HEK293 (cell line): ENCODE data around the gene OR2A14.

Source experiments
- CTCF ChIA-PET: fragments of 350-600 bp; formaldehyde crosslinking; extraction: SDS; loops from one replicate; lab custom pipeline; 2021; ENCODE audit warnings: antibody characterized with exemption; lab: Yijun Ruan, JAX
- POLR2A ChIA-PET: fragments of 300-600 bp; formaldehyde crosslinking; extraction: SDS; loops from one replicate; lab custom pipeline; 2020; ENCODE audit warnings: antibody characterized with exemption, inconsistent platforms; lab: Yijun Ruan, JAX
- H3K27ac ChIP-seq: fragments of 200-500 bp; sonication (Bioruptor generic); 2 replicates; pipeline ENCODE4 v1.5.1; 2014; ENCODE audit warnings: low read depth, low read length, control low read depth, inconsistent platforms; ENCODE audit errors: extremely low read depth
- H3K36me3 ChIP-seq, 2 experiments: fragments of 200-500 bp in 1 of 2; sonication (Bioruptor generic) in 1 of 2; 1 replicate in 1 of 2; 2 replicates in 1 of 2; pipeline ENCODE4 v1.5.1; 2014 to 2017; ENCODE audit warnings: inconsistent platforms in 2 of 2, low read length in 2 of 2; ENCODE audit not compliant: control insufficient read depth in 2 of 2, insufficient read depth in 1 of 2
- H3K4me1 ChIP-seq: fragments of 200-500 bp; sonication (Bioruptor generic); 2 replicates; pipeline ENCODE4 v1.5.1; 2014; ENCODE audit warnings: mild to moderate bottlenecking, low read length, inconsistent platforms; ENCODE audit not compliant: control insufficient read depth, insufficient read depth
- H3K4me3 ChIP-seq: 2 replicates; pipeline ENCODE4 v1.5.1; 2011; ENCODE audit warnings: low read depth, mild to moderate bottlenecking, control low read depth, low read length, moderate library complexity
- H3K9me3 ChIP-seq: fragments of 200-500 bp; sonication (Bioruptor generic); 2 replicates; pipeline ENCODE4 v1.5.1; 2014; ENCODE audit warnings: low read depth, low read length, inconsistent platforms; ENCODE audit not compliant: control insufficient read depth, insufficient read depth
- BCL11B ChIP-seq: fragments of 450-650 bp; formaldehyde crosslinking; IDR thresholded peaks from 2 replicates; pipeline ENCODE4 v1.5.1; 2016; ENCODE audit warnings: low read depth, missing biosample characterization, missing genetic modification characterization
- GLIS2 ChIP-seq: fragments of 450-650 bp; formaldehyde crosslinking; IDR thresholded peaks from 2 replicates; pipeline ENCODE4 v1.5.1; 2016; ENCODE audit warnings: missing biosample characterization, missing genetic modification characterization
- OVOL3 ChIP-seq: fragments of 450-650 bp; formaldehyde crosslinking; IDR thresholded peaks from 2 replicates; pipeline ENCODE4 v1.5.1; 2016; ENCODE audit warnings: missing biosample characterization, missing genetic modification characterization
- PRDM1 ChIP-seq: fragments of 450-650 bp; formaldehyde crosslinking; IDR thresholded peaks from 2 replicates; pipeline ENCODE4; 2016; ENCODE audit warnings: missing biosample characterization, missing genetic modification characterization
- SCRT1 ChIP-seq: fragments of 450-650 bp; formaldehyde crosslinking; IDR thresholded peaks from 2 replicates; pipeline ENCODE4 v1.5.1; 2016; ENCODE audit warnings: missing biosample characterization, missing genetic modification characterization, borderline replicate concordance
- ZNF223 ChIP-seq: fragments of 450-650 bp; formaldehyde crosslinking; IDR thresholded peaks from 2 replicates; pipeline ENCODE4 v1.5.1; 2016; ENCODE audit warnings: missing biosample characterization, missing genetic modification characterization
- ZNF366 ChIP-seq: fragments of 450-650 bp; formaldehyde crosslinking; conservative IDR thresholded peaks from 2 replicates; pipeline ENCODE4 v1.5.1; 2016; ENCODE audit warnings: missing biosample characterization, missing genetic modification characterization
- ZNF513 ChIP-seq: fragments of 450-650 bp; IDR thresholded peaks from 2 replicates; pipeline ENCODE4 v1.5.1; 2018; ENCODE audit warnings: missing biosample characterization, missing genetic modification characterization
- ZNF549 ChIP-seq: fragments of 450-650 bp; IDR thresholded peaks from 2 replicates; pipeline ENCODE4 v1.5.1; 2018; ENCODE audit warnings: missing biosample characterization, missing genetic modification characterization, mild to moderate bottlenecking, inconsistent platforms, moderate library complexity
- ZNF629 ChIP-seq: fragments of 450-650 bp; formaldehyde crosslinking; IDR thresholded peaks from 2 replicates; pipeline ENCODE4 v1.5.1; 2017; ENCODE audit warnings: missing biosample characterization, missing genetic modification characterization
- ZNF660 ChIP-seq: fragments of 450-650 bp; IDR thresholded peaks from 2 replicates; pipeline ENCODE4 v1.5.1; 2018; ENCODE audit warnings: missing biosample characterization, mild to moderate bottlenecking, missing genetic modification characterization
- ZNF707 ChIP-seq: fragments of 450-650 bp; formaldehyde crosslinking; IDR thresholded peaks from 2 replicates; pipeline ENCODE4 v1.5.1; 2016; ENCODE audit warnings: missing biosample characterization, missing genetic modification characterization
- ZNF843 ChIP-seq: fragments of 450-650 bp; formaldehyde crosslinking; IDR thresholded peaks from 2 replicates; pipeline ENCODE4 v1.5.1; 2016; ENCODE audit warnings: missing biosample characterization, missing genetic modification characterization
- ZSCAN30 ChIP-seq: fragments of 450-650 bp; IDR thresholded peaks from 2 replicates; pipeline ENCODE4 v1.5.1; 2018; ENCODE audit warnings: missing biosample characterization, mild to moderate bottlenecking, missing genetic modification characterization, moderate library complexity
- ZSCAN5A ChIP-seq: fragments of 450-650 bp; formaldehyde crosslinking; IDR thresholded peaks from 2 replicates; pipeline ENCODE4 v1.5.1; 2016; ENCODE audit warnings: missing biosample characterization, missing genetic modification characterization
- TF ChIP-seq, protein P1 (sequence below): fragments of 450-650 bp; formaldehyde crosslinking; IDR thresholded peaks from 2 replicates; pipeline ENCODE4 v1.5.1; 2016; ENCODE audit warnings: missing biosample characterization, missing genetic modification characterization
- TF ChIP-seq, protein P2 (sequence below): fragments of 450-650 bp; formaldehyde crosslinking; IDR thresholded peaks from 2 replicates; pipeline ENCODE4 v1.5.1; 2016; ENCODE audit warnings: missing biosample characterization, missing genetic modification characterization

OR2A14 gene

GRCh38 chr7:144098776-144099175, 24.2 kb upstream of the OR2A14 start:
- CTCF ChIA-PET: no interaction called here
- H3K4me3 ChIP-seq: no peak overlapping the region
- no peaks in the 10 kb centered on the region for H3K4me1 ChIP-seq
- POLR2A ChIA-PET: no interaction called here
- no peak overlapping the region for H3K27ac ChIP-seq
- TF ChIP-seq, protein P1, sequence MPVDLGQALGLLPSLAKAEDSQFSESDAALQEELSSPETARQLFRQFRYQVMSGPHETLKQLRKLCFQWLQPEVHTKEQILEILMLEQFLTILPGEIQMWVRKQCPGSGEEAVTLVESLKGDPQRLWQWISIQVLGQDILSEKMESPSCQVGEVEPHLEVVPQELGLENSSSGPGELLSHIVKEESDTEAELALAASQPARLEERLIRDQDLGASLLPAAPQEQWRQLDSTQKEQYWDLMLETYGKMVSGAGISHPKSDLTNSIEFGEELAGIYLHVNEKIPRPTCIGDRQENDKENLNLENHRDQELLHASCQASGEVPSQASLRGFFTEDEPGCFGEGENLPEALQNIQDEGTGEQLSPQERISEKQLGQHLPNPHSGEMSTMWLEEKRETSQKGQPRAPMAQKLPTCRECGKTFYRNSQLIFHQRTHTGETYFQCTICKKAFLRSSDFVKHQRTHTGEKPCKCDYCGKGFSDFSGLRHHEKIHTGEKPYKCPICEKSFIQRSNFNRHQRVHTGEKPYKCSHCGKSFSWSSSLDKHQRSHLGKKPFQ (tag by site-specific recombination): no peak
- TF ChIP-seq PRDM1: peak; percentile 96
- TF ChIP-seq ZNF366: peak; percentile 66
- TF ChIP-seq, all 188 proteins: peak for 2
- Histone ChIP-seq H3K9me3 (no peaks in the 10 kb centered on the region), H3K36me3 (no peaks in the 10 kb centered on the region)

DNA sequence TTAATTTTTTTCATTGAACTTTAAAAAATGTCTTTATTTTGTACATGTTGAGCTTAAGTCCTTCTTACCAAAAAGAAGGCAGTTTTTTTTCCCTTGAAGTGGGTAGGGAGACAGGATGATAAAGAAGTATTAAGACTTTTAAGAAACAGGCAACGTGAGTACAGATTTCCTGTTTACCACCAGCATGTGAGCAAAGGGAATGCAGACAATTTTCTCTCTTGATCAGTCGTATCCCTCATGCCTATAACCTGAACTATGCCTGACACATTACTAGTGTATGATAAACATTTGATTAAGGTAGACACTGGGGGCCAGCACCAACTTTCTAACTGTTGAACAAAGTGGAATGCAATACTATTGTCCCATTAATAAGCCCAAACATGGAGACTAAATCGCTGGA, 22.4 kb upstream of the OR2A14 start:
- ChIA-PET POLR2A (no interaction called here), CTCF (interaction anchor here (0.7 kb wide), 2 partner anchors 16 to 40 kb away, joined by 3 read pairs; no protein-coding TSS in a partner anchor)
- no peaks in the 10 kb centered on the region for H3K9me3 ChIP-seq
- TF ChIP-seq ZNF513: no peak
- TF ChIP-seq ZNF843 (tag by site-specific recombination): no peak
- TF ChIP-seq ZNF707: no peak
- no peak for TF ChIP-seq ZNF660 (tag by site-specific recombination)
- TF ChIP-seq ZNF223 (tag by site-specific recombination): no peak
- no peak for TF ChIP-seq SCRT1 (tag by site-specific recombination)
- no peak for TF ChIP-seq ZSCAN5A
- TF ChIP-seq OVOL3 (tag by site-specific recombination): no peak
- no peak for TF ChIP-seq ZSCAN30 (tag by site-specific recombination)
- no peak for TF ChIP-seq ZNF629
- TF ChIP-seq, protein P2, sequence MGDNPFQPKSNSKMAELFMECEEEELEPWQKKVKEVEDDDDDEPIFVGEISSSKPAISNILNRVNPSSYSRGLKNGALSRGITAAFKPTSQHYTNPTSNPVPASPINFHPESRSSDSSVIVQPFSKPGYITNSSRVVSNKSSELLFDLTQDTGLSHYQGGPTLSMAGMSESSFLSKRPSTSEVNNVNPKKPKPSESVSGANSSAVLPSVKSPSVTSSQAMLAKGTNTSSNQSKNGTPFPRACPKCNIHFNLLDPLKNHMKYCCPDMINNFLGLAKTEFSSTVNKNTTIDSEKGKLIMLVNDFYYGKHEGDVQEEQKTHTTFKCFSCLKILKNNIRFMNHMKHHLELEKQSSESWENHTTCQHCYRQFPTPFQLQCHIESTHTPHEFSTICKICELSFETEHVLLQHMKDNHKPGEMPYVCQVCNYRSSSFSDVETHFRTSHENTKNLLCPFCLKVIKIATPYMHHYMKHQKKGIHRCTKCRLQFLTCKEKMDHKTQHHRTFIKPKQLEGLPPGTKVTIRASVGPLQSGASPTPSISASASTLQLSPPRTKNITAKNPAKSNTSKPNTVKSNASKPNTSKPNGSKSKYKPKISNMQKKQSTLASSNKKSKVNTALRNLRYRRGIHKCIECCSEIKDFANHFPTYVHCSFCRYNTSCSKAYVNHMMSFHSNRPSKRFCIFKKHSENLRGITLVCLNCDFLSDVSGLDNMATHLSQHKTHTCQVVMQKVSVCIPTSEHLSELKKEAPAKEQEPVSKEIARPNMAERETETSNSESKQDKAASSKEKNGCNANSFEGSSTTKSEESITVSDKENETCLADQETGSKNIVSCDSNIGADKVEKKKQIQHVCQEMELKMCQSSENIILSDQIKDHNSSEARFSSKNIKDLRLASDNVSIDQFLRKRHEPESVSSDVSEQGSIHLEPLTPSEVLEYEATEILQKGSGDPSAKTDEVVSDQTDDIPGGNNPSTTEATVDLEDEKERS (tag by site-specific recombination): no peak
- no peak for TF ChIP-seq ZNF549 (tag by site-specific recombination)
- no peak for TF ChIP-seq BCL11B (tag by site-specific recombination)
- TF ChIP-seq GLIS2 (tag by site-specific recombination): no peak
- H3K4me3 ChIP-seq: no peak overlapping the region
- no peak overlapping the region for H3K27ac ChIP-seq
- no peaks in the 10 kb centered on the region for H3K36me3 ChIP-seq
- no peaks in the 10 kb centered on the region for H3K4me1 ChIP-seq
